Measurements from ENCODE around the gene TBC1D4.

The TBC1D4 gene

DNA sequence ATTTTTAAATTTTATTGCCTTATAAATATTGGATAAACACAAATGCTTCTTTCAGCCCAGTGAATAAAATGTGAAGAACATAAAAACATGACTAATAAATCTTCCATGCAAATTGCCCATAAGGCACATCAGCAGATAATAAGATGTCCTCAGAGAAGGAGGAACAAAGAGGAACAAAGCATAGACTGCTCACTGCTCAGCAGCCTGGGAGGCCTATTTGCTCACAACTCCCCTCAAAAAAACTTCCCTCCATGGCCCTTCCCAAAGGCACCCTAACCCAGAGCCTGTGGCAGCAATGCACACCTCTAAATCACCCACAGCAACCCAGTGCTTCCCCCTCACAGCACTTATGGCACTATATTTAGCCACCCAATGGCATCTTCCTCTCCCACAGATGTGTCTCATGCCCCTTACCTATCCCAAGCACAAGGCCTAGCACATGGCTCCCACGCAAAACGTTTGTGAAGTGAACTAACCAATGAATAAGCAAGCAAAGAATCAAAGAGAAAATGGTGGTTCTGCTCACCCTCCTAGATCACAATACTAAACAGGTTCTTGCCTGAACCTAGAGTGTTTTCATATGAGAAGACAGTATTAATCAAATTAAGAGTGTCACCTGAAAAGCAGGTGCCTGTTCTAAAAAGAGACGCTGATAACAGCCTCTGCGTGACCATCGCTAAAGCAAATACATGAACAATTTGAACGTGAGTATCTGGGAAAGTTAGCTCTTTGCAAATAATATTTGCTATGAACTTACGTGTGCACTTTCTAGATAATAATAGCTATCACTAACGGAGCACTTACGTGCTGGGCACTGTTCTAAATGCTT is 96.9 kb downstream of the TBC1D4 start:
- no peak for DNase-seq (ENCODE audit: low read depth)

DNA sequence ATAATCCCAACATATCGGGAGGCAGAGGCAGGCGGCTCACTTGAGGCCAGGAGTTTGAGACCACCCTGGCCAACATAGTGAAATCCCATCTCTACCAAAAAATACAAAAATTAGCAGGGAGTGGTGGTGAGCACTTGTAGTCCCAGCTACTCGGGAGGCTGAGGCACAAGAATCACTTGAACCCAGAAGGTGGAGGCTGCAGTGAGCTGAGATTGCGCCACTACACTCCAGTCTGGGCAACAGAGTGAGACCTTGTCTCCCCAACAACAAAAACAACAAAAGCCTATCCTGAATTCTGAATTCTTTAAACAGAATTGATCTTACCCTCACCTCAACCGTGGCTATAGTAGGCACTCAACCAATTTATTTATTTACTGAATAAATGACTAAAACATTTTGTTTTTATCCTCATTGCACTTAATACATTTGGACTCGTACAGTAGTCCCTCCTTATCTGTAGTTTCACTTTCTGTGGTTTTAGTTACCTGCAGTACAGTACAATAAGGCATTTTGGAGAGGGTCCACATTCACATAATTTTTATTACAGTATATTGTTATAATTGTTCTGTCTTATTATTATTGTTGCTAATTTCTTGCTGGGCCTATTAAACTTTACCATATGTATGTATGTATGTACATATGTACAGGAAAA is 98.8 kb downstream of the TBC1D4 start:
- DNase-seq (ENCODE audit: low read depth), result no peak

DNA sequence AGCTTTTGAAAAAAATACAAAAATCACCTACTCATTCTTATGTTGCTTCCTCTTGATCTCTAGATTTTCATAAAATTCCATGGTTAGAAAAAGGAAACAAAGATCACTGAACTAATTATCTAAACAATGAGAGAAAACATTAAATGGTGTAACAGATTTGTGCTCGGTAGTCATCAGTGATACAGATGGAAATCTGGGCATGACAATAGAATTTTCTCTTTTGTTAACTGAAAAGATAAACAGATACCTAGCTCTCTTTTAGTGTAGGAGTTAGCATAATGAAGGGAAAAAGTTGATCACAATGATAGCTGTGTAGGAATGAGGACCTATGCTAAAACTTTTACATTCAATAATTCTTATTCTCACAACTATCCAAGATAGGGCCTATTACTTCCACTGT is 103.7 kb downstream of the TBC1D4 start:
- DNase-seq (ENCODE audit: low read depth), result no peak

DNA sequence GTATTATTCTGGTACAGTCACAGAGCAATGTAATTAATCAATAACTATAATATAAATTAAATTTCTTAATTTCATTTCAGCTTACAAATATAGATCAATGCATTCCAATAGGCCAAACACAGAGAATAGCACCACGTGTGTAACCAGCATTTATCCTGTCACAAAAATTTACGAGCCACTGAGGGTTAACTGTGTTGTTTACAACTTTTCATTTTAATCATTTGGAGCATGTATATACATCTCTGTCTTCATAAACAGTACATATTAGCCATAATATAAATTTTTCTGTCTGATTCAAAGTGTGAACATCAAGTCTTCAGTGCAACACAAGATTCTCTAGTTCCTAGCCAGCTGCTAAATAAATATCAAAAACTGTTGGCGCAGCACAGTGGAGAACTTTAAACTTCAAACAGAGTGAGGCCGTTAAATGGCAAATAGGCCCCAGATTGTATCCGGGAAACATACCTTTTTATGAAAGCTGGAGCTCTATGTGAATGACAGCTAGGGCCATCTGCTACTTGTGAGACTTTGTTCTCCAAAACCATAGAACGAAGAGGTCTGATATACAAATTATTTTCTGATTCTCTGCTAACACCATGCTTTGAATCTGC is 105.1 kb downstream of the TBC1D4 start:
- no peak for DNase-seq (ENCODE audit: low read depth)

DNA sequence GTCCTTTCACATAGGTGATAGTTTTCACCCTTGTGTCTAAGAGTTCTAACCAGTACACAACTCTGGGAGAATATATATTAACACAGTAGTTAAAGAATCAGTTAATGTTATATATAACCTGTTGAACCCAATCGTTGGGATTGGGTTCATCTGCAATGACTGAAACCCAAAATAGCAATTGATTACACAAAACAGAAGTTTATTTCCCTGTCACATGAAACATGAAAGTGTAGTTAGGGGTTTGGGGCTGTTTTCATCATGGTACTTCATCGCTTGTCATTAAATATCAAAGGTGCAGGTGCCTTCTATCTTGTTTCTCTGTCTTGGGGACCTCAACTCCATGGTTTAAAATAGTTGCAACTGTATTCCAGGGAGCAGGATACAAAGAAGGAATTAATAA is 106.6 kb downstream of the TBC1D4 start:
- no peak for DNase-seq (ENCODE audit: low read depth)

DNA sequence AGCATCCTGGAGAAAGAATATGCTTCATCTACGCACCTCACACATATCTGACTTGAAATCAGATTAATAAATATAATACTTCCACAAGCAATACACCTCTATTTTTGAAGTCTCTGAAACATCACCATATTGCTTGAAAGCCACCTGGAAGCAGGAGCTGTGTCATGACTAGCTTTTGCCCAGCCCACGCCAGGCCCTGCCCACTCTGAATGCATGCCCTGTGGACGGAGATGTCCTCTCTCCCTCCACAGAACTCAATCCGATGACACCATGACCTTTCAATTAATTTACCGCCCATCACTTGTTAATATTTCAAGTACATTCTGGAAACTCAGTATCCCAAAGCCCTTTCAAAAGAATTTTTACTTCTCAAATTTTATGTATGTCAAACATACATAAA is 108.0 kb downstream of the TBC1D4 start:
- DNase-seq (ENCODE audit: low read depth), result no peak

DNA sequence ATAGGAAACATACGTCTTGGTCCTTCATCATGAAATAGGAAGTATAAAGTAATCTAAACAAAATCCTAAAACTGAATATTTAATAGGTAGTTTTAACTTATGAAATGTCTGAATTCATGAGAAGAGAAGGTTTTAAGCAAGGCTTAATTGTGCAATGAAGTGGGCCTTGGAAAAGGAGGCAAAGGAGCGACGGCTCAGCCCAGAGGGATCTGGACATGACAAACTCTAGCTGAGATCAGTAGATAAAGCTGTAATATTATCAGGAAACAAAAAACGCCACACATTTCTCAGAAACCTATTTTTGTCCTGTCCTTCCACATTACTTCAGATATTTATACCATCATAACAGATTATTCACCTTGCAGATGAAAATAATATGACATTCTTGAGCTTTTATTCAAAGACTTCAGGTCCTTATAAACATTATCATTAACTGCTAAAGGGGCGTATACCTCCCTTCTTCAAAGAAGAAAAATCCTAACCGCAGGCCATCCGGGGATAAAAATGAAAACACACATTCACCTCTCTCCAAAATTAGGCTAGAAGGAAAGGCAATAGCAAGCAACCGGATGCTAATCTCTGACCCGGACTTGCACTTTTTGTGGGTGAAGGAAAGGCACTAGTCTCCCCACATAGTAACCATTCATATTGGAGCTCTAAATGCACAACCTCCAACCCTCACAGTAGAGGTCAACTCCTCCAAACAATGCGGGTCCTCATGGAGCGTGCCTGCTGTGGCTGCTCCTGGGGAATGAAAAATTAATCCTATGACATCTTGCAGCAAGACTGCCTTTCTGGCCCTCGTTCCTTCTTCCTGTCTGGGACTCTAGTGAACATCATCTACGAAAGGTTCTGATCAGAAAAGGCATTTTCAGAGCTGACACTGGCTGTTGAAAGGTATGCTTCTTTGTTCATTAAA is 108.8 kb downstream of the TBC1D4 start:
- no peak for DNase-seq (ENCODE audit: low read depth)

DNA sequence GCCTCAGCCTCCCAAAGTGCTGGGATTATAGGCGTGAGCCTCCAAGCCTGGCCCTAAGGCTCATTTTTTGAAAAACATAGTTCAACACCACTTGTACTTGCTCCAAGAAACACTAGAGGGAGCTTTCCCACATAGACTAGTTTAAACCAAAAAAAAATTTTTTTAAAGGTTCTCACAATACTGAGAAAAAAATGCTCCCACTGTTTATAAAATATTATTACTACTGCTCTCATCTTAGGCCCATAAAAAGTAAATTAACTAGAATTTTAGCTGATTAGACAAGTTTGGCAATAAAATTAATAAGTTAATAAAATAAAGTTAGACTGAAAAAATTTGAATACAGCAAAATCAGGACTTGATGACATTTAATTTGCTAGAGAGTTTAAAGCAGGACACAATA is 109.5 kb downstream of the TBC1D4 start:
- DNase-seq (ENCODE audit: low read depth), result no peak

DNA sequence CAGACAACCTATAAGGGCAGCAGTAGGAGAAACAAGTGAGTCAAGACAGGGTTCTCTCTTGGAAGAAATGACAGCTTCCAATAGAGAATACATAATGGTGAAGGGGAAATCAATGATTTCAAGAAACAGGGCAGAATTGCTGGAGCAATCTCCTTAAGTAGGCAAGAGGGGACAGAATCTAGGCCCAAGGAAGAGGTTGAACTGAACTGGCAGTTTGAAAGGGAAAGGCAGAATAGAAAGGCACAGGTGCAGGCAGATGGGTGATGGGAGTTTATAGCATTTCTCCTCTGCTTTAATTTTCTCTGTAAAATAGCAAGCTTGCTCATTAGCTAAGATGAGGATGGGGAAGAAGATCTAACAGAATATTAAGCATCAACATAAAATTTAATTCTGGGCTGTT is 110.8 kb downstream of the TBC1D4 start:
- DNase-seq (ENCODE audit: low read depth), result no peak

DNA sequence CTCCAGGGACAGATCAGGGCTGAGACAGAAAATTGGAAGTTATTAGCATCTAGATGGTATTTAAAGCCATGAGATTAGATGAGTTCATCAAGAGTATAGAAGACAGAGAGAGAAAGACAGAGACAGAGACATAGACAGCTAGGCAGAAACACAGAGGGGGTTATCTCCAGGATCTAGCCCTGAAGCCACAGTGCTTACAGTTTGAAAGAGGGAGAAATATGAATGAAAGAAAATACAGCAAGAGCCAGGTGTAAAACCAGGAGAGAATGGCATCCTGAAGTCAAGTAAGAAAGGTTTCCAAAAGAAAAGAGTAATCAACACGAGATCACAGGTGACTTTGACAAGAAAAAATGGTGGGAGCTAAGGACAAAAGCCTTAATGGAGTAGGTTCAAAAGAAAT is 111.2 kb downstream of the TBC1D4 start:
- no peak for DNase-seq (ENCODE audit: low read depth)

DNA sequence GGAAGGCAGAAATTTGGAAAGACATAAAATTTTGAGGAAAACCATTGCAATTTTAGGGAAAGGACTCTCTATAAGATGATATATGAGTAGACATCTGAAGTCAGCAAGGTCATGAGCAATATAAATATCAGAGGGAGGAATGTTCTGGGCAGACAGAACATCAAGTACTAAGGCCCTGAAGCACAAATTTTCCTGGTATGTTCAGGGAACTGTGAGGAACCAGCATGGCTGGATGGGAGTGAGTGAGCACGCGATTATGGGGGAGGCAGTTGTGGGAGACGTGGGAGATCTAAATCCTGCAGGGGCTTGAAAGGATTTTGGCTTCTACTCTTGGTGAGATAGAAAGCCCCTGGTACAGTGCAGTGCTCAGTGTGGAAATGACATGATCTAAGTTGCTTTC is 112.0 kb downstream of the TBC1D4 start:
- no peak for DNase-seq (ENCODE audit: low read depth)

DNA sequence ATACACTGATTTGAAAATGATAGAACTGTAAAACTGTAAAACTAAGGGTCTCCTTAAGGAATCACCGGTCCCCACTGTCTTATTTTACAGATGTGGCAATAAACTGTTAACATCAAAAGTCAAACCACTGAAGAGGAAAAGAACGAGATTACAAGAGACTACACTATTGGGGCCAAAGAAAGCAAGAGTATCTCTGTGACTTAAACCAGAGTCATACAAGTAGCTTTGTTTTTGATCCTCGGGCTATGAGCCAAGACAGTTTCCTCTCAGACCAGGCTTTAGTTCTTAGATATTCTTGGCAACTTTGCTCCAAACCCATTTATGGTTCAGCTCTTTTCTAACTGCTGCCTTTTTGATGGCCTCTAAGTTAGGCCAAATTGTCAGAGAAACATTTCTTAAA is 113.8 kb downstream of the TBC1D4 start:
- DNase-seq (ENCODE audit: low read depth), result no peak

DNA sequence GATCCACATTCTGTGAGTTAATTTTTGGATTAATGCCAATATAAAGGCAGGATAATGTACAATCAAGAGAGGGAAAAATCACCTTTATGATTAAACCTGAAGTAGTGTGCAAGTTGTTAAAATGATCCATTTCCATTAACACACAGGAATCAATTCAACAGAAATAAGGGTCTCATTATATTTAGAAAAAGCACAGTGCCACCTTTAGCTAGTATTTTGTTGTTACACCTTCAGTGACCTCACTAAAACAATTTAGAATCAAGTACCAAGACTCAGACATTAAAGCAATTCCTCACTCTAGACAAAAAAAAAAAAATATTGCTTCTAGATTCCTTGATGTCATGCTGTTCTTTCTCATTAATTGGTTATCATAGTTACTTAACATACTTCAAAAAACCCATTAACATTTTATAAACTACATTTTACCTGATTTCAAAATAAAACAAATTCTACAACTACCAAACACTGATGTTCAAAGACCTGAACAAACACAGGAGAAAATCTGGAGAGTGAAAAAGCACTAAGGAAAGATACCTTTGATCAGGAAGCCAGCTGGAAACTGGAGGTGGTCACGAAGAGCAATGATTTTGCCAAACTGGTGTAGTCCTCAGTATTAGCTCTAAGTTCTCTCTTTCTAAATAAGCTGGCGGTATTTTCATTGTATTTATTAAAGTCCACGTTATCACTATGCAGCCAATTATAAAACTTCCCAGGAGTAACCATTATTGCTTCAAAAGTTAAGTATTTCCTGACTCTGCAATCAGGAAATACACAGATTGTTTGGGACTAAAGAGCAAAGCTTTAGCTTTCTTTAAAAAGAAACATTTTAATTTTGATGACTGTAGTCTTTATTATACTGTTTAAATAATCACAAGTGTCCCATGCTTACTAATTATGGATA is 115.3 kb downstream of the TBC1D4 start:
- no peak for DNase-seq (ENCODE audit: low read depth)

DNA sequence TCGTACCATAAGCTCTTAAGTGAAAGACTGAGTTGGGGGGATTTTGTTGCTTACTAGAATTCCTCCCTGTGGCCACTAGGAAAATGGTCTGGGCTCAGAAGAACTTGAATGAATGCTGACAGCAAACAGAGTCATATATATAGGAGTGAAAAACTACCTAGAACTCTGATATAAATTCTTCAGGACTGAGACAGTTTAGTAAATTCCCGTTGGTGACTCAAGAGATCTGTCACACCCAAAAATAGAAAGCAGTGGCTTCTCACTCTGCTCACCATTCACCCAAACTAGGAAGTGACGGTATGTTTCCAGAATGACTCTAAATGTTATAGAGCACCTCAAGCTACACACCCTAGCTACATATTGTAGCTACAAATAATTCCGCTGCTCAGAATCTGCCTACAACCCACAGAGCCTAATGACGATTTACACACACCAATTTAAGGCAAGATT is 116.2 kb downstream of the TBC1D4 start:
- no peak for DNase-seq (ENCODE audit: low read depth)

DNA sequence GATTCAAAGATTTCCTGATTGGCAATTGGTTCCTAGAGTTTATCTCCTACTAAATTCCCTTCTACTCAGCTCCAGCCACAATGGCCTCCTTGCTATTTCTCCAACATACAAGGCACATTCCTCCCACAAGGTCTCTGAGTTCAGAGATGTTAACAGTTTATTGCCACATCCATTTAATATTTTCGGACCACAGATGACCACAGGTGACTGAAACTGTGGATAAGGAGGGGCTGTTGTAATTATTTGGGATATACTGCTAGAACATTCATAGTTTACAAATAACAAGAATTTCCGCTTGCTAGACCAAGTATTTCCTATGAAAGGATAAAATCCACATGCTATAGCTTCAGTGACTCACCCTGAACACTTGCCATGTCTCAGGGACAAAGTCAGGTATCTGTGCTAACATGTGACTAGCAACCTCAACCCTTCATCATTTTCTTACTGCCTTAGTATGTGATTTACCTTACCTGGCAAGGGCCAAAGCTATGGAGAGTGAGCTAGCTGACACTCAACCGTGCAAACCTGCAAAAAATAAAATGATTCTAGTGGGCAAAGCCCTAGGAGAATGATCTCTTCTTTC is 117.7 kb downstream of the TBC1D4 start:
- DNase-seq (ENCODE audit: low read depth), result no peak

DNA sequence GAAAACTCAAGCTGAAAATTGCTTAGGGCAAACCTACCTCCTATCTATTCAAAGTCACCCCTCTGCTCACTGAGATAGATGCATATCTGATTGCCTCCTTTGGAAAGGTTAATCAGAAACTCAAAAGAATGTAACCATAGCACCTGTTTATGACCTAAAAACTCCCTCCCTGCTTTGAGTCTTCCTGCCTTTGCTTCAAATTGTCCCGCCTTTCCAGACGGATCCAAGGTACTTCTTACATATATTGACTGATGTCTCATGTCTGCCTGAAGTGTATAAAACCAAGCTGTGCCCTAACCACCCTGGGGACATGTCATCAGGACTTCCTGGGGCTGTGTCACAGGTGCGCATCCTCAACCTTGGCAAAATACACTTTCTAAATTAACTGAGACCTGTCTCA is 118.6 kb downstream of the TBC1D4 start:
- no peak for DNase-seq (ENCODE audit: low read depth)

DNA sequence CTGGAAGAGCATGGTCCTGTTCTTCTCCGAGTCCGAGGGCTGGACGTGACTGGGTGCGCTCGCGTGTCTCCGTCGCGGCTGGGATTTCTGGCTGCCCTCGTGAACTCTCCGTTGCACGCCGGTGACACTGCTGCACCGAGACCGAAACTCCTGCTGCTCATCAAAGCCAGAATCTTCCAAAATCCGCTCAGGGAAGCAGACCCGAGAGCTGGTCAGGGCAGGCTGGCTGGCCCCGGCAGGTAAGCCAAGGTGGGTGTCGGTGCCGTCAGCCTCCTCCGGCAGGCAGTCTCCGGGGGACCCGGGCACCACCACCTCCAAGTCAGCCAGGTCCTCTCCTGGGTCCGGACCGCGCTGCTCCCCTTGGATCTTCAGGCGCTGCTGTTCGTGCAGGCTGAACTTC is 119.9 kb downstream of the TBC1D4 start:
- DNase-seq (ENCODE audit: low read depth), result no peak

DNA sequence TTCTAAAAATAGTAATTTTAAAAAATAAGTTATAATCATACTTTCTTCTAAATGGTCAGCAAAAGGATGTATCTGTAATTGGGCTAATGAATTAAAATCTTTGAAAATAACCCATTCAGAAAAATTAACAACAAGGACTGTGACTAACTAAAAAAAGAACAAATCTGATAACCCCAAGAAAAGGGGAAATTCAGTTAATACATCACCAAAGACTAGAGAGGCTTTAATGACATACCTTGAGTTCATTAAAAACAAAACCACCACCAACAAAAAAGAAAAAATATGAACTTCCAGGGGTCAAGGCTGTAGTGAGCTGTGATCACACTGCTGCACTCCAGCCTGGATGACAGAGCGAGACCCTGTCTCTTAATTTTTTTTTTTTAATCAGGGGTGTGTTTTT is 121.8 kb downstream of the TBC1D4 start:
- no peak for DNase-seq (ENCODE audit: low read depth)

DNA sequence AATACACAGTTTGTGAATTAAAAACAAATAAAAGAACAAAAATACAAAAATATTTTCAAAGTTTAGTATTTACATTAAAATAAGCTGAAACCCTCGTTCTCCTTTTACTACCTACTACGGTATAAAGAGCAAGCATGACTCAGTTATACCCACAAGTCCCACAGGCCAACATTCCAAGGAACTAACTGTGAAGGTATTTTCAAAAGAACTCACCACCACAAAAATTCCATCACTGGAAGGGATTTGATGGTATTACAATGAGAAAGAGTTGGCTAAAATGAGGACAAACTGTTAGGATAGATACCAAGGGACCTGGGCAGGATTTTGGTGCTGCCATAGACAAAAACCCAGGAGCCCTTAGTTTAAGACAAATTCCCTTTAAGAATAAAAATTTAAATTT is 122.7 kb downstream of the TBC1D4 start:
- DNase-seq (ENCODE audit: low read depth), result no peak

DNA sequence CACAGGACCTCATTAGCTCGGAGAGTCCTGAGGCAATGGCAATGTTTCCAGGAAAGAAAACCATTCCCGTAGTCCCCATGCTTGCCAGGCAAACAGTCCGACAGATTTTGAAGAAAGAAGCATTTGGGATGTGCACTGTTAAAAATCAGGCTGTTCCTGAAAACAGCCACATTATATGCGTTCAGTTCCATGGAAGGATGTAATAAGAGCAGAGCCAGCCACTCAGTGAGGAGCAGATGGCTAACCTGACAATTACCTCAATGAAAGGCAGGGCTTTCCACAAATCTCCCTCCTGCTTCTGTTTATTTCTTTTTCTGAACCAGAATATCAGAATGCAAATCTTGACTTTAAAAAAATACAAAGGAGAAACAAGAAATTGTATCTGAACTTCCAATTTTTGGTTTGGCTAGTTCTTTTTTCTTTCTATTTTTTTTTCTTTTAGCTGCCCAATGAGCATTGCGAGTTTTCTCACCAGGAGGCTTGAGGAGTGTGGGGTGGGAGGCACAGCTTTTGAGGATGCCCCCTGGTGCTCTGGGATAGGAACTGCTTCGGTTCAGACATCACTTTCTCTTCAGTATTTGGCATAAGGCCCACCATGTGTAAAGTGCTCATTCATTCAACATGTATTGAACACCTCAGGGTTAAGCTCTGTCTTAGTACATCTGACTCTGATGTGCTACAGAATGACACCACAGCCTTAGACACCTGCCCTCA is 124.2 kb downstream of the TBC1D4 start:
- no peak for DNase-seq (ENCODE audit: low read depth)

Measured in stimulated activated CD8-positive, alpha-beta memory T cell treated with anti-CD3 and anti-CD28 coated beads, Interleukin-7, amount 100 ng/mL, for 24 hours (primary cell).